HEK293 (cell line): ENCODE measurements around the gene CDK5.
A peak's percentile ranks its signal among the peaks of the same experiment; 100 is the strongest.

ENCODE experiments used
- CTCF ChIA-PET: fragments of 350-600 bp; formaldehyde crosslinking; extraction: SDS; loops from one replicate; lab custom pipeline; 2021; ENCODE audit warnings: antibody characterized with exemption; lab: Yijun Ruan, JAX
- POLR2A ChIA-PET: fragments of 300-600 bp; formaldehyde crosslinking; extraction: SDS; loops from one replicate; lab custom pipeline; 2020; ENCODE audit warnings: antibody characterized with exemption, inconsistent platforms; lab: Yijun Ruan, JAX
- H3K27ac ChIP-seq: fragments of 200-500 bp; sonication (Bioruptor generic); 2 replicates; pipeline ENCODE4 v1.5.1; 2014; ENCODE audit warnings: low read depth, low read length, control low read depth, inconsistent platforms; ENCODE audit errors: extremely low read depth
- H3K36me3 ChIP-seq, 2 experiments: fragments of 200-500 bp in 1 of 2; sonication (Bioruptor generic) in 1 of 2; 1 replicate in 1 of 2; 2 replicates in 1 of 2; pipeline ENCODE4 v1.5.1; 2014 to 2017; ENCODE audit warnings: inconsistent platforms in 2 of 2, low read length in 2 of 2; ENCODE audit not compliant: control insufficient read depth in 2 of 2, insufficient read depth in 1 of 2
- H3K4me1 ChIP-seq: fragments of 200-500 bp; sonication (Bioruptor generic); 2 replicates; pipeline ENCODE4 v1.5.1; 2014; ENCODE audit warnings: mild to moderate bottlenecking, low read length, inconsistent platforms; ENCODE audit not compliant: control insufficient read depth, insufficient read depth
- H3K4me3 ChIP-seq: 2 replicates; pipeline ENCODE4 v1.5.1; 2011; ENCODE audit warnings: low read depth, mild to moderate bottlenecking, control low read depth, low read length, moderate library complexity
- H3K9me3 ChIP-seq: fragments of 200-500 bp; sonication (Bioruptor generic); 2 replicates; pipeline ENCODE4 v1.5.1; 2014; ENCODE audit warnings: low read depth, low read length, inconsistent platforms; ENCODE audit not compliant: control insufficient read depth, insufficient read depth
- GLI2 ChIP-seq: fragments of 450-650 bp; formaldehyde crosslinking; IDR thresholded peaks from 2 replicates; pipeline ENCODE4; 2017; ENCODE audit warnings: missing biosample characterization, missing genetic modification characterization, low read depth, borderline replicate concordance
- SETDB1 ChIP-seq: IDR thresholded peaks from one replicate; pipeline ENCODE4 v1.6.1; 2017; ENCODE audit warnings: mild to moderate bottlenecking, low read length, moderate library complexity, mixed read lengths; ENCODE audit not compliant: insufficient read length
- SP2 ChIP-seq: fragments of 450-650 bp; formaldehyde crosslinking; IDR thresholded peaks from 2 replicates; pipeline ENCODE4 v1.5.1; 2016; ENCODE audit warnings: missing biosample characterization, missing genetic modification characterization
- WT1 ChIP-seq: fragments of 450-650 bp; formaldehyde crosslinking; IDR thresholded peaks from 2 replicates; pipeline ENCODE4 v1.5.1; 2016; ENCODE audit warnings: missing biosample characterization, missing genetic modification characterization
- ZBTB49 ChIP-seq: fragments of 450-650 bp; formaldehyde crosslinking; IDR thresholded peaks from 2 replicates; pipeline ENCODE4 v1.5.1; 2016; ENCODE audit warnings: missing biosample characterization, missing genetic modification characterization, low read depth
- ZIC2 ChIP-seq: fragments of 450-650 bp; formaldehyde crosslinking; IDR thresholded peaks from 2 replicates; pipeline ENCODE4 v1.5.1; 2016; ENCODE audit warnings: missing biosample characterization, missing genetic modification characterization
- ZNF16 ChIP-seq: fragments of 450-650 bp; formaldehyde crosslinking; IDR thresholded peaks from 2 replicates; pipeline ENCODE4 v1.5.1; 2016; ENCODE audit warnings: low read depth, missing biosample characterization, missing genetic modification characterization
- ZNF274 ChIP-seq, 2 experiments: fragments of 200-500 bp in 1 of 2; fragments of 450-650 bp in 1 of 2; sonication (Bioruptor generic) in 1 of 2; formaldehyde crosslinking in 1 of 2; IDR thresholded peaks; 2 replicates each; pipeline versions ENCODE4 v1.5.1 to v1.6.1; 2014 to 2016; ENCODE audit warnings: borderline replicate concordance in 1 of 2, inconsistent platforms in 1 of 2, low read length in 1 of 2, missing biosample characterization in 1 of 2, missing genetic modification characterization in 1 of 2
- ZNF311 ChIP-seq: fragments of 450-650 bp; formaldehyde crosslinking; IDR thresholded peaks from 2 replicates; pipeline ENCODE4 v1.5.1; 2017; ENCODE audit warnings: missing biosample characterization, missing genetic modification characterization, borderline replicate concordance
- ZNF324 ChIP-seq: fragments of 450-650 bp; formaldehyde crosslinking; IDR thresholded peaks from 2 replicates; pipeline ENCODE4 v1.5.1; 2016; ENCODE audit warnings: missing biosample characterization, missing genetic modification characterization
- ZNF560 ChIP-seq: fragments of 450-650 bp; formaldehyde crosslinking; IDR thresholded peaks from 2 replicates; pipeline ENCODE4 v1.5.1; 2017; ENCODE audit warnings: missing biosample characterization, missing genetic modification characterization, borderline replicate concordance
- ZNF664 ChIP-seq: fragments of 450-650 bp; formaldehyde crosslinking; IDR thresholded peaks from 2 replicates; pipeline ENCODE4 v1.5.1; 2016; ENCODE audit warnings: missing biosample characterization, missing genetic modification characterization
- ZNF76 ChIP-seq: fragments of 450-650 bp; formaldehyde crosslinking; IDR thresholded peaks from 2 replicates; pipeline ENCODE4; 2016; ENCODE audit warnings: low read depth, missing biosample characterization, missing genetic modification characterization, borderline replicate concordance
- ZSCAN23 ChIP-seq: fragments of 450-650 bp; formaldehyde crosslinking; IDR thresholded peaks from 2 replicates; pipeline ENCODE4 v1.5.1; 2016; ENCODE audit warnings: missing biosample characterization, missing genetic modification characterization
- TF ChIP-seq, protein P1 (sequence below): sonication (generic); formaldehyde crosslinking; IDR thresholded peaks from 2 replicates; pipeline ENCODE4 v1.8.1; 2022; ENCODE audit warnings: mild to moderate bottlenecking, moderate library complexity, missing genetic modification reagents
- TF ChIP-seq, protein P2 (sequence below): fragments of 450-650 bp; formaldehyde crosslinking; IDR thresholded peaks from 2 replicates; pipeline ENCODE4 v1.5.1; 2016; ENCODE audit warnings: missing biosample characterization, missing genetic modification characterization
- TF ChIP-seq, protein P3 (sequence below): fragments of 450-650 bp; formaldehyde crosslinking; IDR thresholded peaks from 2 replicates; pipeline ENCODE4 v1.5.1; 2016; ENCODE audit warnings: missing biosample characterization, missing genetic modification characterization
- TF ChIP-seq, protein P4 (sequence below): fragments of 450-650 bp; formaldehyde crosslinking; IDR thresholded peaks from 2 replicates; pipeline ENCODE4 v1.5.1; 2017; ENCODE audit warnings: missing biosample characterization, missing genetic modification characterization

CDK5 gene

GRCh38 chr7:151008511-151009323 is 49.0 kb downstream of the CDK5 start:
- H3K27ac ChIP-seq, result no peak overlapping the region
- H3K4me3 ChIP-seq, result no peak overlapping the region

GRCh38 chr7:151008143-151008510 is 49.6 kb downstream of the CDK5 start:
- TF ChIP-seq, protein P1, sequence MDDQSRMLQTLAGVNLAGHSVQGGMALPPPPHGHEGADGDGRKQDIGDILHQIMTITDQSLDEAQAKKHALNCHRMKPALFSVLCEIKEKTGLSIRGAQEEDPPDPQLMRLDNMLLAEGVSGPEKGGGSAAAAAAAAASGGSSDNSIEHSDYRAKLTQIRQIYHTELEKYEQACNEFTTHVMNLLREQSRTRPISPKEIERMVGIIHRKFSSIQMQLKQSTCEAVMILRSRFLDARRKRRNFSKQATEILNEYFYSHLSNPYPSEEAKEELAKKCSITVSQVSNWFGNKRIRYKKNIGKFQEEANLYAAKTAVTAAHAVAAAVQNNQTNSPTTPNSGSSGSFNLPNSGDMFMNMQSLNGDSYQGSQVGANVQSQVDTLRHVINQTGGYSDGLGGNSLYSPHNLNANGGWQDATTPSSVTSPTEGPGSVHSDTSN (CRISPR knock-in tag), result no peak
- 0 out of 2 replicates have a peak, but pooled peaks have one; percentile 5 for TF ChIP-seq SP2 (tag by site-specific recombination)
- Histone ChIP-seq H3K4me1 (no peaks in the 10 kb centered on the region), H3K27ac (no peak overlapping the region), H3K4me3 (no peak overlapping the region), H3K9me3 (no peaks in the 10 kb centered on the region), H3K36me3 (no peaks in the 10 kb centered on the region)
- ChIA-PET CTCF (interaction anchor here (0.7 to 2.8 kb wide), 4 partner anchors 11 to 163 kb away, joined by 3 to 26 read pairs (median 9); no protein-coding TSS in a partner anchor), POLR2A (no interaction called here)

More at GRCh38 chr7:151008511-151009323, 49.0 kb downstream of the CDK5 start:
- TF ChIP-seq ZNF560 (tag by site-specific recombination) (no peak), ZNF664 (tag by site-specific recombination) (peak; percentile 89), ZNF311 (tag by site-specific recombination) (no peak)
- TF ChIP-seq, protein P2, sequence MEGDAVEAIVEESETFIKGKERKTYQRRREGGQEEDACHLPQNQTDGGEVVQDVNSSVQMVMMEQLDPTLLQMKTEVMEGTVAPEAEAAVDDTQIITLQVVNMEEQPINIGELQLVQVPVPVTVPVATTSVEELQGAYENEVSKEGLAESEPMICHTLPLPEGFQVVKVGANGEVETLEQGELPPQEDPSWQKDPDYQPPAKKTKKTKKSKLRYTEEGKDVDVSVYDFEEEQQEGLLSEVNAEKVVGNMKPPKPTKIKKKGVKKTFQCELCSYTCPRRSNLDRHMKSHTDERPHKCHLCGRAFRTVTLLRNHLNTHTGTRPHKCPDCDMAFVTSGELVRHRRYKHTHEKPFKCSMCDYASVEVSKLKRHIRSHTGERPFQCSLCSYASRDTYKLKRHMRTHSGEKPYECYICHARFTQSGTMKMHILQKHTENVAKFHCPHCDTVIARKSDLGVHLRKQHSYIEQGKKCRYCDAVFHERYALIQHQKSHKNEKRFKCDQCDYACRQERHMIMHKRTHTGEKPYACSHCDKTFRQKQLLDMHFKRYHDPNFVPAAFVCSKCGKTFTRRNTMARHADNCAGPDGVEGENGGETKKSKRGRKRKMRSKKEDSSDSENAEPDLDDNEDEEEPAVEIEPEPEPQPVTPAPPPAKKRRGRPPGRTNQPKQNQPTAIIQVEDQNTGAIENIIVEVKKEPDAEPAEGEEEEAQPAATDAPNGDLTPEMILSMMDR (tag by site-specific recombination), result peak; percentile 53; the same call in 1 of the 2 replicates
- Histone ChIP-seq H3K36me3 (no peaks in the 10 kb centered on the region), H3K9me3 (no peaks in the 10 kb centered on the region), H3K4me1 (no peaks in the 10 kb centered on the region)
- ChIA-PET POLR2A (no interaction called here), CTCF (interaction anchor here (0.5 to 2.8 kb wide), 4 partner anchors 10 to 120 kb away, joined by 3 to 26 read pairs (median 9); no protein-coding TSS in a partner anchor)

DNA sequence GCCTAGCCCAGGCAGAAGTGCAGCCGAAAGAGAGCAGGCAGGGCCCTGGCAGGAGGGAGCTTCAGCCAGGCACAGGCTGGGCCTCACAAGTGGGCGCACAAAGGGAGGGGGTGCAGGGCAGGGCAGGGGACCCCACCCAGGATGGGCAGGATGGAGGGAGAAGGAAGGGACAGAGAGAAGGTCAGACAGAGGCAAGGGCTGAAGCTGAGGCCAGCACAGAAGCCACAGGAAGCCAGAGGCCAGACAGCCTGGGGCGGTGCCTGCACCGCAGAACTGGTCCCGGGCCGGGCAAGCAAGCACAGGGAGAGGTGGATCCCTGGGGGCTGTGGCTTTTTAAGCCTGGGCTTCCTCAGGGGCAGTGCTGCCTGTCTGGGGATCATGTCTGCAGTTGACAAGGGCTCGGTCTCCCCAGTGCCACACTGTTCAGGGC is 50.2 kb downstream of the CDK5 start:
- H3K27ac ChIP-seq, result no peak overlapping the region
- CTCF ChIA-PET, result interaction anchor here (0.6 to 2.6 kb wide), 5 partner anchors 11 to 164 kb away, joined by 3 to 12 read pairs (median 3); no protein-coding TSS in a partner anchor
- no peak overlapping the region for H3K4me3 ChIP-seq

DNA sequence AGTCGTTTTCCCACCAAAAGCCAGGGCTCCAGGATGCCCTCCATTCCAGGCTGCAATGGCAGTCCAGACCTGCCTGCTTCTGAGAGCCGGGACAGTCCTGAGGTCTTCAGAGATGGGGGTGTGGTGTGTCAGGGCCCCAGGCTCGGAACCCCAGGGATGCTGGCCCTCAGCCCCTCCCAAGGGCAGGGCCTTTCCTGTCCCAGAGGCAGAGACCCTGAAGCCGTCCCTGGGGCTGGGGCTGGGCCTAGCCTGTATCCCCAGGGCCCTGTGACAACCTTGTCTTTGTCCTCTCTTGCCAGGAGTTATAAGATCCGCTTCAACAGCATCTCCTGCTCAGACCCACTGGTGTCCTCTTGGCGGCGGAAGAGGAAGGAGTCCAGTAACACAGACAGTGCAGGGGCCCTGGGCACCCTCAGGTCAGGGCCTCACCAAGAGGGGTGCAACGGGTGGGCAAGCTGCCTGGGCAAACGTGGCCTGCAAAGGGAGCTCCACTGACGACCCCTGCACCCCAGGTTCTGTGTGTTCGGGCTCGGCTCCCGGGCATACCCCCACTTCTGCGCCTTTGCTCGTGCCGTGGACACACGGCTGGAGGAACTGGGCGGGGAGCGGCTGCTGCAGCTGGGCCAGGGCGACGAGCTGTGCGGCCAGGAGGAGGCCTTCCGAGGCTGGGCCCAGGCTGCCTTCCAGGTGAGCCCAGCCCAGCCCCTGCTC is 51.0 kb downstream of the CDK5 start:
- CTCF ChIA-PET, result interaction anchor here (0.6 to 1.4 kb wide), 4 partner anchors 12 to 100 kb away, joined by 3 to 6 read pairs (median 4); no protein-coding TSS in a partner anchor
- no peaks in the 10 kb centered on the region for H3K9me3 ChIP-seq
- H3K27ac ChIP-seq, result no peak overlapping the region
- H3K4me3 ChIP-seq, result no peak overlapping the region
- H3K4me1 ChIP-seq, result no peaks in the 10 kb centered on the region
- POLR2A ChIA-PET, result no interaction called here
- no peaks in the 10 kb centered on the region for H3K36me3 ChIP-seq
- TF ChIP-seq GLI2 (no peak), ZSCAN23 (no peak), ZBTB49 (tag by site-specific recombination) (no peak), ZNF274 (IDR thresholded peaks at IDR 0.05; ENCODE audit: low read length) (no peak), ZNF274 (tag by site-specific recombination; IDR thresholded peaks at IDR 0.05; ENCODE audit: borderline replicate concordance) (no peak), SETDB1 (no peak), WT1 (tag by site-specific recombination) (no peak)
- TF ChIP-seq, protein P3, sequence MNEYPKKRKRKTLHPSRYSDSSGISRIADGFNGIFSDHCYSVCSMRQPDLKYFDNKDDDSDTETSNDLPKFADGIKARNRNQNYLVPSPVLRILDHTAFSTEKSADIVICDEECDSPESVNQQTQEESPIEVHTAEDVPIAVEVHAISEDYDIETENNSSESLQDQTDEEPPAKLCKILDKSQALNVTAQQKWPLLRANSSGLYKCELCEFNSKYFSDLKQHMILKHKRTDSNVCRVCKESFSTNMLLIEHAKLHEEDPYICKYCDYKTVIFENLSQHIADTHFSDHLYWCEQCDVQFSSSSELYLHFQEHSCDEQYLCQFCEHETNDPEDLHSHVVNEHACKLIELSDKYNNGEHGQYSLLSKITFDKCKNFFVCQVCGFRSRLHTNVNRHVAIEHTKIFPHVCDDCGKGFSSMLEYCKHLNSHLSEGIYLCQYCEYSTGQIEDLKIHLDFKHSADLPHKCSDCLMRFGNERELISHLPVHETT (tag by site-specific recombination), result no peak
- TF ChIP-seq, protein P4, sequence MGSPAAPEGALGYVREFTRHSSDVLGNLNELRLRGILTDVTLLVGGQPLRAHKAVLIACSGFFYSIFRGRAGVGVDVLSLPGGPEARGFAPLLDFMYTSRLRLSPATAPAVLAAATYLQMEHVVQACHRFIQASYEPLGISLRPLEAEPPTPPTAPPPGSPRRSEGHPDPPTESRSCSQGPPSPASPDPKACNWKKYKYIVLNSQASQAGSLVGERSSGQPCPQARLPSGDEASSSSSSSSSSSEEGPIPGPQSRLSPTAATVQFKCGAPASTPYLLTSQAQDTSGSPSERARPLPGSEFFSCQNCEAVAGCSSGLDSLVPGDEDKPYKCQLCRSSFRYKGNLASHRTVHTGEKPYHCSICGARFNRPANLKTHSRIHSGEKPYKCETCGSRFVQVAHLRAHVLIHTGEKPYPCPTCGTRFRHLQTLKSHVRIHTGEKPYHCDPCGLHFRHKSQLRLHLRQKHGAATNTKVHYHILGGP (tag by site-specific recombination), result no peak

More for the DNA sequence above, 50.2 kb downstream of the CDK5 start:
- TF ChIP-seq ZNF324, result no peak
- TF ChIP-seq ZNF76 (tag by site-specific recombination), result no peak
- TF ChIP-seq ZNF16, result no peak
- peak; percentile 54 for TF ChIP-seq ZIC2 (tag by site-specific recombination)
- H3K36me3 ChIP-seq, result no peaks in the 10 kb centered on the region
- POLR2A ChIA-PET, result no interaction called here
- no peaks in the 10 kb centered on the region for H3K9me3 ChIP-seq
- H3K4me1 ChIP-seq, result no peaks in the 10 kb centered on the region
